ENCODE data around the gene TUBA3D. TPM values are rescaled to one million over a fixed set of nuclear protein-coding genes. Genes with fewer than 3 reads are reported as not detected.
"Not testable (repeated sequence)": the region's sequence is repeated elsewhere in the genome, so short reads cannot be mapped to it uniquely, and the experiment has no call there.

The TUBA3D gene
- total RNA-seq, 1 donor from 2014 or later, result not detected

- not testable (repeated sequence) for DNase-seq (ENCODE audit: low spot score in 2 of 2); FAIRE-seq
Observed at GRCh38 chr2:131482506-131483155, 6.7 kb downstream of the TUBA3D start.

DNA sequence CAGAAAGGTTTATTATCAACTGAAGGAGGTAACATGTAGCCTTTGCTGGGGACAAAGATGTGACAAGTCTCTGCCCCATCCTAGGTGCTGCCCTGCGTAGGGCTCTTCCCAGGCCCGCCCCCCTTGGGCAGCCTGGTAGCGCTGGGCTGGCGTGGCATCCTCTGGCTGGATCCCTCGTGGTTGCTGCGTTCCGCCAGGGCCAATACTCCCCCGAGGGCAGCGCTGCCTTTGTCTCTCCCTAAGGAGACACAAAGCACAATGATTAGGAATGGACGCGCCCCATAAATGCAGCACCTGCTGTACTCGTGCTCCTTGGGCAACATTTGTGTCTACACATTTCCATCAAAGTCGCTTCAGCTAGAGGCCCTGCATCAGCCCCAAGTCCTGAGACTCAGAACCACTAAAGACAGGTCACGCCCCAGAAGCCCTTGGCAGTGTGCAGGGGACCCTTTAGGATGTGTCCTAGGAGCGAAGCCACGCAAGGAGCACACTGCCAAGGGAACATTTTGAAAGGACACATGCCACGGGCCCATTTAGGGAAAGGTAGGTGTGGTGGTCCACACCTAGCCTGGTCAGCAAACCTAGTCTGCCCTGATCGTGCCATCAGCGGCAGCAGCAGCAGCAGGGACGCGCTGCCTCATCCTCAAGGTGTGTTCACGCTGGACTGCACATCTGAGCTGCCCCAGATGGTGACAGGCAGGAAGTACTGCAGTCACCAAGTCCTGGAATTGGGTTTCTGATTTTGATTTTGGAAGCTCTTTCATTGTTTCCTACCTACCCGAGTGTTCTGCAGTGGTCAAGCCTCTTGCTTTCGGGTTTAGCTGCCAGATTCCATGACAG lies 8.3 kb downstream of the TUBA3D start:
- DNase-seq (ENCODE audit: low spot score in 2 of 2); FAIRE-seq: not testable (repeated sequence)

DNA sequence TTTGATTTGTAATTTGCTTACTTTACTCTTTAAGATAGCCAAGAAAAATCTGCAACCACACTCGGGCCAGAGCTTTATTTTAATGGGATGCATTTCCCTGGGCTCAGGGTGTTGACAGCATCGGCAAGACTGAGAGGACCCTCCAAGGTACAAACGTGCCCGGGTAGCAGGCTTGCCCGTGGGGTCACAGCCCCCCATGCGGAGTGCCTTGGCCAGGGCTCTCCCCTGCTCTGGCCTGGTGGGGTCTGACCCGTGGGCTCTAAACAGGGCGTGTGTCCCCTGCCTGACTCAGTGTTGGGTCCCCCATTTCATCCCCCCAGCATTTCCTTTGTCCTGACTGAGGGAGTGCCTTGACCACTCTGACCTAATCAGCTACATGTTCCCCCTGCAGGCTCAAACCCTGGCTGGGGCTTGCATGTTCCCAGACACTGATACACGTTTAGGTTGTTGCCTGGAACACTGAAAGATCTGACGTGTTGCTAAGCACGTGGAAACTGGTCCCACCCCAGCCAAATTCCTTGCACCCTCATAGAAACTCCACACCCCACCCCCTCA lies 9.1 kb downstream of the TUBA3D start:
- not testable (repeated sequence) for FAIRE-seq; DNase-seq (ENCODE audit: low spot score in 2 of 2)

- FAIRE-seq; DNase-seq (ENCODE audit: low spot score in 2 of 2): not testable (repeated sequence)
Observed at GRCh38 chr2:131486201-131486902, 10.4 kb downstream of the TUBA3D start.

DNA sequence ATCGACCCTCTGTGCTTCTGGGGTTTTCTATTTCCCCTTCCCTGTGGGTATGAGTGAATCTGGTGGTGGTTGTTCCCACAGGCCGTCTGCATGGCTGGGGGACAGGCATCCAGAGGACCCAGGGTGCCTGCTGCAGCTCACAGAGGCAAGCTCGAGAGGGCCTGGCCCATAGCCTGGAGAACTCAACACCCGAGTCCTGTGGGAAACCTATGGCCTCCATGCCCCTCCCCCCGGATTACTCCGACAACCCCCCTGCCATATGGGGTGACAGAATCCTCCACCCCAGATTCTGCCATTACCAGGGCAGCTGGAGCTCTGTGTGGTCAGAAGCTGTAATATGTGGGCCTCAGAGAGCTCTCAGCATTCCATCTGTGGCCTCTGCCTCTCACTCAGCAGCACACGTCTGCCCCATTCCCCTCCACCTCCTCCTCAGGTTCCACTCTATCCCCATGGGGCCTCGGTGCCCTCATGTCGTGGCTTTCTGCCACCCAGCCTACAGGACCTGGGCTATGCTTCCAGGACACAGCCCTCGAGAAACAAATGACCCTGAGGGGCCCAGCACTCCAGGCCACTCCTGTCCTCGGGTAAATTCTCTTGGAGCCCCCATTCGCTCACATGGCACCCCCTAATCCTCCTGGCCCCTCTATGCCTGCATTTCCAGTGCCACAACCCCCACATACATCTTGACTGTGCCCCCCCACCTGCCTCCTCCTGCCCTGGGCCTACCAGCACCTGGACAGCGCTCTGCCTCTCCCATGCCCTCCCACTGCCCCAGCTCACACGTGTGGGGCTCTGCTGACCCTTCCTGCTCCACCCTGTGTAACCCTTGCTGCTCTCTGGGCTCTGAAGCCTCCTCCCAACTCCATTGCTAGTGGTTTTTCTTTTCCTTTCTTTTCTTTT lies 12.6 kb downstream of the TUBA3D start:
- DNase-seq (ENCODE audit: low spot score in 2 of 2), result no peak
- no peak for FAIRE-seq

- not testable (repeated sequence) for FAIRE-seq; DNase-seq (ENCODE audit: low spot score in 2 of 2)
Observed at GRCh38 chr2:131490616-131491468, 14.9 kb downstream of the TUBA3D start.

- not testable (repeated sequence) for FAIRE-seq; DNase-seq (ENCODE audit: low spot score in 2 of 2)
Observed at GRCh38 chr2:131491469-131491836, 15.5 kb downstream of the TUBA3D start.

DNA sequence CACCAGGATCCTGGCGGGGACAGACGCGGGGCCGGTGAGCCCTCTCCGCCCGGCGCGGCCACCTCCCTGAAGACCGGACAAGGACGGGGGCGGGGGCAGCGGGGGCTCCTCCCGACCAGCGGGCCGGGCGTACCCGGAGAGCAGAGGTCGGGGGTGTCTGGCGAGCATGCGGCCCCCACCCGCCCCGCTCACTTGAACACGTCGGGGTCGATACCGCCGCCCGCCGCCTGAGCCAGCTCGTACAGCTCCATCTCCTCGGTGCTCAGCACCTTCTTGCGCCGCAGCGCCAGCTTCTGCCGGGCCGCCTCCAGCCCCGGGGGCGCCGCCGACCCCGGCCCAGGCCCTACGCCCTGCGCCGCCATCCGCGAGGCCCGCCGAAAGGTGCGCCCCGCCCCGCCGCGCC lies 16.1 kb downstream of the TUBA3D start, which contains the start of gene MZT2A:
Gene MZT2A, minus strand, starts transcription at position 383 of the 403 bp plus-strand sequence. Its CDS starts 21 bp downstream, at position 362.
- FAIRE-seq, result not testable (repeated sequence)
- DNase-seq (ENCODE audit: low spot score in 2 of 2), result peak in 1 of 2 donors; percentile 39

GRCh38 chr2:131492418-131493198 lies 16.7 kb downstream of the TUBA3D start:
- FAIRE-seq (no peak), DNase-seq (ENCODE audit: low spot score in 2 of 2) (peak; percentile 91 to 94)

DNA sequence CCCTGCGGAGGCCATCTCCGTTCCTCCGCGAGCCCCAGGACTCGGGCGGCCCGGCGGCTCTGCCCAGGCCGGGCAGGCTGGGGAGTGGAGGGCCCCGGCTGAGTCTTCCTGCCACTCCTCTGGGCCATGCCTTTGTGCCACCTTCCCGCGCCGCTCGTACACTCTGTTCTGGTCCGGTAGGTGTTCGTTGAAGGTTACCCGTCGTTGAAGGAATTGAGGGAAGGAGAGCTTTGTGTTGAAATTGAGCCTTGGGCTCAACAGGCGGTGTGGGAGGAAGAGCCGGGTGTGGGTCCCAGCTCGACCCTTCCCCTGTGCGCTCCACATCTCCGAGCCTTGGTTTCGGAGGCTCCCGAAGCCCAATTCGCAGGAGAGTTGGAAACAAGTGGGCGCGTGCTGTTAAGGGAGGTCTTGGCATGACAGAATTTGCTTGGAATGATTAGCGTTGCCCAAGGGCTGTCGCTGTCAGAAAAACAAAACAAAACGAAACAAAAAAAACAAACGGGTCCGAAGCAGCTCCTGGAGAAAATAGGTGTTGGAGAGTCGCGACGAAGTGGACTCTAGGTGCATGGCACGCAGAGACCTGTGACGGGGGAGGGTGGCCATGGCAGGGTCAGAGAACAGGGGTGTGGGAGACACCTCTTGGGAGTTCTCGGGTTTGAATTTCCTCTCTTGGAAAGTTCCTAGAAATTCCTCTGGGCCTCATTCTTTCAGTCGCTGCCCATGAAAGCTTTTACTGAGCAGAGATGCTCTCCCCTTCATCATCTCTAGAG lies 17.5 kb downstream of the TUBA3D start:
- no peak for FAIRE-seq
- no peak for DNase-seq (ENCODE audit: low spot score in 2 of 2)

- not testable (repeated sequence) for FAIRE-seq; DNase-seq (ENCODE audit: low spot score in 2 of 2)
Observed at GRCh38 chr2:131495506-131495905, 19.6 kb downstream of the TUBA3D start.

- not testable (repeated sequence) for FAIRE-seq; DNase-seq (ENCODE audit: low spot score in 2 of 2)
Observed at GRCh38 chr2:131498321-131498973, 22.5 kb downstream of the TUBA3D start.

- DNase-seq (ENCODE audit: low spot score in 2 of 2); FAIRE-seq: not testable (repeated sequence)
Observed at GRCh38 chr2:131503587-131503986, 27.7 kb downstream of the TUBA3D start.

GRCh38 chr2:131504082-131504750 lies 28.3 kb downstream of the TUBA3D start:
- not testable (repeated sequence) for FAIRE-seq

DNA sequence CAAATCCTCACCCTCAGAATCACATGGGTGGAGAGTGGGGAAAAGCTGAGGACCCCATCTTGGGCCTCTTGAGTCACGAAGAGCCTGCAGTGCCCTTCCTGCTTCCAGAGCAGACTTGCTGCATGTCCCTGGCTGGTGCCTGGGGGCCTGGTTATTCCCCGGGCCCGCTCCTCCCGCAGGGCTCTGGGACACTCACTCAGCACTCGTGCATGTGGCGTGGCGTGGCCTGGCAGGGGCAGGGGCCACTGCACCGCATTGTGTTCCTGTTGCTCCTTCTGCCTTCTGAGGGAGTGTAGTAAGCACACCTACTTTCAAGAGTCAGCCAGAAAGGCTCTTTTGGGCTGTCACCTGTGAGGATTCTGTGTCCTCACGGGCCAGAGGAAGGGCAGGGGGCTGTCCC lies 33.7 kb downstream of the TUBA3D start:
- DNase-seq (ENCODE audit: low spot score in 2 of 2), result no peak
- no peak for FAIRE-seq

More at GRCh38 chr2:131504082-131504750, 28.3 kb downstream of the TUBA3D start:
- DNase-seq (ENCODE audit: low spot score in 2 of 2), result not testable (repeated sequence)
